Measurements from ENCODE around the gene SLC16A3.
"Not testable (repeated sequence)": the region's sequence is repeated elsewhere in the genome, so short reads cannot be mapped to it uniquely, and the experiment has no call there.

Gene SLC16A3

DNA sequence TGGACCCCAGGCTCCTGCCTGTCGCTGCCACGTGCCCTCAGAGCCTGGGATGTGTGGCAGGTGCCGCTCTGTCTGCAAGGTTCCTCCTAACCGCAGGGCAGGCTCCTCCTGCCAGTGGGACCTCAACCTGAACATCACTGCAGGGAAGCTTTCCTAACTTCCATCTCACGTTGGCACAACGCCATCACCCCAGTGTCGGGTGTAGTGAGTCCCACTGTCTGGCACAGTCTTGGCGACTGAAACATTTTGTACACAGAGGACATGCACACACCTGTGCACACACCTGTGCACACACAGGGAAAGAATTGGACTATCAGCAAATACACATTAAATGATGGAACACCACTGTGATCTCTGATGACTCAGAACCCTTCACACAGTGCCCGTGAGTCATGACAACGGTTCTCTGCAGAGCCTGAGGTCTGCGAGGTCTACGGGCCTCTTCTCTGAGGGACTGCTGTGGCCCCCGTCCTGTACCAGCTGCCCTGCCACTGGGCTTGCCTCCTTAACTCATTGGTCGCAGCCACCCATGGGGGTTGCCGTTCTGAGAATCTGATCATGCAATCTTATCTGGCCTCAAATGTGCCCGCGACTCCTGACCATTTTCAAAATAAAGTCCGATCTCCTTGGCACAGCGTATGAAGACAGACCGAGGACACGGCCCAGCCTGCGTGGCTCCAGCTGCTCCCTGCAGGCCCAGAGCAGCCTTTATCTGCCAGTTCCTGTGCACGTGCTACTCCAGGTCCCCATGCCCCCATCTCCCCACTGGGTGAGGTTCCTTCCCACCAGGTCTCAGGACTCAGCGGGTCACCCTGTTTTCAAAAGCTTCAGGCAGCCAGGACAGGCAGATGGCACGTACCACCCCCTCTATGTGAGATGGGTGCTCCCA, 23.8 kb upstream of the SLC16A3 start:
- DNase-seq: no peak

- DNase-seq: peak; percentile 60
Measured at GRCh38 chr17:82205720-82206508, 22.9 kb upstream of the SLC16A3 start.

DNA sequence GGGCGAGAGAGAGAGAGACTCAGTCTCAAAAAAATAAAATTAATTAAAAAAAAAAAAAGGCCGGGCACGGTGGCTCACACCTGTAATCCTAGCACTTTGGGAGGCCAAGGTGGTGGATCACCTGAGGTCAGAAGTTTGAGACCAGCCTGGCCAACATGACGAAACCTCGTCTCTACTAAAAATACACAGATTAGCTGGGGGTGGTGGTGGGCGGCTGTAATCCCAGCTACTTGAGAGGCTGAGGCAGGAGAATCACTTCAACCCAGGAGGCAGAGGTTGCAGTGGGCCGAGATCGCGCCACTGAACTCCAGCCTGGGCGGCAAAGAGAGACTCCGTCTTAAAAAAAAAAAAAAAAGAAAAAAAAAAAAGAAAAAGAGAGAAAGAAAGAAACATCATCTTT, 18.2 kb upstream of the SLC16A3 start:
- not testable (repeated sequence) for DNase-seq

- DNase-seq: no peak
Measured at GRCh38 chr17:82212331-82213250, 16.3 kb upstream of the SLC16A3 start, which contains the start of gene CCDC57. CCDC57 (minus strand) TSS chr17:82212842; CDS start chr17:82201944, 10,898 bp downstream.

DNA sequence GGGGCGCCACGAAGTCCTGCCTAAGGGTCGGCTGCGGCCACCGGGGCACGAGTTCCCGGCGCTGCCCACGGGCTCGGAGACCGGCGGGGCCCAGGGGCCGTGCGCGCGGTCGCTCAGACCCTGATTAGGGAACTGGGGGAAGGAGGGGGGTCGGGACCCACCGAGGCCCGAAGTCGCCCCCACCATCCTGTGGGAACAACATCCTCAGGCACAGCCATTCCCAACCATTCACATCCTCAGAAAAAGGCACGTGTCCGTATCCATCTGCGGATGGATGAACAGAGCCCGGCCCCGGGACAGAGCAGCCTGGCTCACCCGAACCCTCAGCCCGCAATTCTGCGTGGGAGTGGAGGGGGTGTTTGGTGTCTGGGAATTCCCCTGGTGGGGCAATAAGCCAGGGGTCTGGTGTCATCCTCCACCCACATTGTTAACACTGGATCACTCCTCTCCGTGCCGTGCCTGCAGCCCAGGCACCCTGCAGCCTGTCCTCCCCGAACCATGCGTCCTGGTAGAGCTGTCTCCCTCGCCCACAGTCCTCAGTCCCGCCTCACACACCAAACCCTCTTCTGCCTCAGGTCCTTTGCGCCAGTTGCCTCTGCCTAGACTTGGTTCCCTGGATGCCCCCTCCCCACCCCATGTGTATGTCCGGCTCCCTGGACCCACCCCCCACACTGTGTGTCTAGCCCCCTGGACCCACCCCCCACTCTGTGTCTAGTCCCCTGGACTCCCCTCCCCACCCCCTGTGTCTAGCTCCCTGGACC, 15.4 kb upstream of the SLC16A3 start:
- DNase-seq: no peak

- no peak for DNase-seq
Measured at GRCh38 chr17:82214012-82214628, 14.7 kb upstream of the SLC16A3 start.

- DNase-seq: no peak
Measured at GRCh38 chr17:82215095-82215971, 13.5 kb upstream of the SLC16A3 start.

DNA sequence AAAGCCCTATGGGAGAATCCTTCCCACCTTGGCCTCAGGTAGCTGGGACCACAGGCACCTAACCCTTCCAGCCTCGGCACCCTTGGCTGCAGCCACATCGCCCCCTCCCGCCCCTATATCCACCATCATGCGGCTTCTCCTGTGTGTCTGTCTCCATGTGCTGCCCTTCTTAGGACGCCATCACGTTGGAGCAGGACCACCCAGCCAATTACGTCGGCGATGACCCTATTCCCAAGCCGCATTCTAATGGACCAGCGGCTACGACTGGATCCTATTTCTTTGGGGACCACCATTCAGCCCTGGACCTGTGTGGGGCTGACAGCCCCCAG, 12.9 kb upstream of the SLC16A3 start:
- DNase-seq: no peak

- no peak for DNase-seq
Measured at GRCh38 chr17:82216301-82217119, 12.3 kb upstream of the SLC16A3 start.

DNA sequence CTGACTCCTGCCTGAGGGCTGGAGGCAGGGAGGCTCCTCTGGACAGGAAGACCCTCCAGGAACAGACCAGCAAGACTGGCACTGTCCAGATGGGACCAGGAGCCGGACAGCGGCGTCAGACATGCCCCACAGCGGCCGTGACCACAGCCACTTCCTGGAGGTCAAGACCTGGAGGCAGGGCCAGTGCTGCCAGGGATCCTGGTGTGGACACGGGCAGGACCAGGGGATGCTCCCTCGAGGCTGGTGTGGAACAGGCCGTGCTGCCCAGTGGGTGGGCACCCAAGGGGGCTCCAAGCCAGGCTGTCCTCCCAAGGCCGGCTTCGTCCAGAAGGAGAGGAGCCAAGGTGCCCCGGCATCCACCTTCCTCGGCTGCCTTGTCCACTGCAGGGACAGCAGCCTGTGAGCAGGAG, 11.7 kb upstream of the SLC16A3 start:
- no peak for DNase-seq

DNA sequence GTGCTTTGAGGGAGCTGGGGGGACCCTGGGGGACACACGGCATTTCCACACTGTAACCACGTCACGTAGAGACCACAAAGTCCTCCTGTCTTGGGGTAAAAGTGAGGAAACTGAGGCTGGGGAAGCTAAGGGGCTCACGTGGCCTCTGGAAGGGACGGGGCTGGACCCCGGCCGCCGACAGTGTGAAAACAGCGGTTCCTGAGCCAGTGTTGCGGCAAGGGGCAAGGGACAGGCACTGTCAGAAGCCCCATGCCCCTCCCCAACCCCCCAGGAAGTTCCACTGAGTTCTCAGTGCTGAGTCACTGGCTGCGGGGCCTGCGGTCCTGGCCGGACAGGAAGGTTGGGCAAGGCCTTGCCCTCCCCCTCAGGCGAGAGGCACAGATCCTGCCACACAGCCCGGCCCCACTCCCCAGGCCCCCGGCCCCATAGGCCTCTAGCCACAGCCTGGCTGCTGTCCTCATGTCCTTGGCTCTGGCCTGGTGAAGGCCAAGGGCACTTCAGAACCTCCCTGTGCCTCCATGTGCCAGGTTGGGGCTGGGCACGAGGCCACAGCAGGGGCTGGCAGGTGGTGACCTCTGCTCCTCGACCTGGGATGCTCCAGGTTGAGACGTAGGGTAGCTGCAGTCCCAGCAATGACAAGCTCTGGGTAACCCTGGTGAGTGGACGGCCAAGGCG, 11.2 kb upstream of the SLC16A3 start:
- no peak for DNase-seq

DNA sequence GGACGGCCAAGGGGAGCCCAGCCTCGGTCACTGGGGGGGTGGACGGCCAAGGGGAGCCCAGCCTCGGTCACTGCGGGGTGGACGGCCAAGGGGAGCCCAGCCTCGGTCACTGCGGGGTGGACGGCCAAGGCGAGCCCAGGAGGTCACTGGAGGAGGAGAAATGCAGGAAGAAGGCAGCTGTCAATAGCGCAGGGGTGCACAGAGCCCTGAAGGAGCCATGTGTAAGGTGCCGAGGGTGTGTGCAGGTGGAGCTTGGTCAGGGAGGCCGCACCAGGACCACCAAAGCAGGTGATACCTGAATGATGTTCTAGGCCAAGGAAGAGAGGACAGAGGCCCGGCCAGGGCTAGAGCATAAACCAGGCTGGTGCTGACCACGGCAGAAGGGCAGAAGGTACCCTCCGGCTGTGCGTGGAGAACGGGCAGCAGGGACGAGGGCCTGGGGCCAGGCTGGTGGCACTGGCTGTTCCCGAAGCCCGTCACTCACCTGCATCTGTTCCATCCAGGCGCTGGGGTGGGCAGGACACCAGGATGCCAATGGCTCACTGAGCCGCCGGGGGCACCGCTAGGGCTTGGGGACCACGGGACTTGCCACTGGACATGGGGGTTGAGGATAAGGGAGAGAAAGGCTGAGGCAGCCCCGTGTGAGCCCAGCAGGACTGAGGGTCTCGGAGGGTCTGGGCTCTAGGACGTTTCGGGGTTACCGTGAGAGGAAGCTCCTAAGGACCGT, 10.3 kb upstream of the SLC16A3 start:
- no peak for DNase-seq

GRCh38 chr17:82219083-82219482, 9.8 kb upstream of the SLC16A3 start:
- no peak for DNase-seq

- no peak for DNase-seq
Measured at GRCh38 chr17:82219753-82220709, 8.8 kb upstream of the SLC16A3 start.

DNA sequence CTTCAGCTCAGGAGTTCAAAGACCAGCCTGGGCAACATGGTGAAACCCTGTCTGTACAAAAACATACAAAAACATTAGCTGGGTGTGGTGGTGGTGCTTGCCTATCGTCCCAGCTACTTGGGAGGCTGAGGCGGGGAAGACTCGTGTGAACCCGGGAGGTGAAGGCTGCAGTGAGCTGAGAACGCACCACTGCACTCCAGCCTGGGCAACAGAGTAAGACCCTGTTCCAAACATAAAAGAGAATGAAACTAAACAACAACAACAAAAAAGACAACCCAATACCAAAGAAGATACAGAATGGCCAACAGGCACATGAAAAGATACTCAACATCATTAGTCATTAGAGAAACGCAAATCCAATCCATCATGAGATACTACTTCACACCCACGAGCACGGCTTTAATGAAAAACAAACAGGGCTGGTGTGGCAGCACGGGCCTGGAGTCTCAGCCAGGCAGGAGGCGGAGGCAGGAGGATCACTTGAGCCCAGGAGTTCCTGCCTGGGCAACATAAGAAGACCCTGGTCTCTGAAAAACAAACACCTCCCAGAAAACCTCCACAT, 7.4 kb upstream of the SLC16A3 start:
- DNase-seq: no peak

- no peak for DNase-seq
Measured at GRCh38 chr17:82222816-82223215, 6.0 kb upstream of the SLC16A3 start.

- DNase-seq: no peak
Measured at GRCh38 chr17:82223517-82223916, 5.3 kb upstream of the SLC16A3 start.
